HEK293T (cell line): ENCODE measurements around the gene CCDC77.

Source experiments
- ARNT ChIP-seq: fragments of 450-650 bp; IDR thresholded peaks from 2 replicates; pipeline ENCODE4 v1.6.1; 2017; ENCODE audit warnings: mild to moderate bottlenecking
- BHLHE40 ChIP-seq: fragments of 450-650 bp; IDR thresholded peaks from 2 replicates; pipeline ENCODE4 v1.6.1; 2016; ENCODE audit warnings: mild to moderate bottlenecking, moderate library complexity, borderline replicate concordance
- CTBP1 ChIP-seq: fragments of 450-650 bp; IDR thresholded peaks from 2 replicates; pipeline ENCODE4 v1.6.1; 2016; ENCODE audit warnings: borderline replicate concordance
- ELF4 ChIP-seq: fragments of 450-650 bp; IDR thresholded peaks from 2 replicates; pipeline ENCODE4 v1.6.1; 2017; ENCODE audit warnings: antibody characterized with exemption
- FOXA1 ChIP-seq: fragments of 450-650 bp; IDR thresholded peaks from 2 replicates; pipeline ENCODE4 v1.6.1; 2016; ENCODE audit warnings: mild to moderate bottlenecking
- NFRKB ChIP-seq: fragments of 450-650 bp; IDR thresholded peaks from 2 replicates; pipeline ENCODE4 v1.6.1; 2016; ENCODE audit warnings: mild to moderate bottlenecking, moderate library complexity
- SP1 ChIP-seq: fragments of 450-650 bp; IDR thresholded peaks from 2 replicates; pipeline ENCODE4 v1.6.1; 2017
- SUZ12 ChIP-seq: fragments of 450-650 bp; IDR thresholded peaks from 2 replicates; pipeline ENCODE4 v1.6.1; 2016; ENCODE audit warnings: mild to moderate bottlenecking
- TARDBP ChIP-seq: fragments of 450-650 bp; IDR thresholded peaks from 2 replicates; pipeline ENCODE4 v1.6.1; 2016

DNA sequence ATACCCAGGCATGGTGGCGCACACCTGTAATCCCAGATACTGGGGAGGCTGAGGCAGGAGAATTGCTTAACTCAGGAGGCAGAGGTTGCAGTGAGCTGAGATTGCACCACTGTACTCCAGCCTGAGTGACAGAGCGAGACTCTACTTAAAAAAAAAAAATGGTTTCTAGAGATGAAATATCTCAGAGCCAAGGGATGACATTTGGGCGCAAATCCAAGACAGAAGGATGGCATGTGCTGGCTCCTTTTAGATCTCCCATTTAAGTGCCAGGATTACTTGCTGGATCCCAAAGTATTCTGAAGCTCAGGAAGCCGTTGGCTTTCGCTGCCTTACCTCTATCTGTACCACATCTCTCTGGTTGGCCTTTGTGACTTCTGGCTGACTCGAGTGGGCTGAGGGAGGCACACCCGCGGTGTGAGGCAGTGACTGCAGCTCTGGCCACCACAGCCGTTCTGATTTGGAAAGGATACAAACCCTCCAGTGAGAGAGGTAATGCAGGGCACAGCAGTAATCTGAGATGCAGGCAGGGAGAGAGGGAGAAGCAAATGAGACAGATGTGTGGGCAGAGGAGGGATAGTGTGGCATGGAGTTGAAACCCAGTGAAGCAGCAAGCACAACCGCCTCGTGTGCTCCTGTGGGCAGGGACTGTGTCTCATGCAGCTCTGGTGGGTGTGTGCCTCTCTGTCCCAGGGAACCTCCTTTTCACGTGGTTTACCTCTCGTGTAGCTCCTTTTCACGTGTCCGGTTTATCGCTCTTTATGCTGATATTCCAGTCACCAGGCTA lies 63.2 kb downstream of the CCDC77 start:
- no peak for TF ChIP-seq NFRKB
- no peak for TF ChIP-seq SP1
- TF ChIP-seq SUZ12, result no peak
- no peak for TF ChIP-seq ARNT
- TF ChIP-seq FOXA1, result no peak
- TF ChIP-seq BHLHE40, result no peak
- TF ChIP-seq ELF4, result no peak
- TF ChIP-seq CTBP1, result no peak
- TF ChIP-seq TARDBP, result no peak
